Stimulated activated naive CD8-positive, alpha-beta T cell treated with anti-CD3 and anti-CD28 coated beads, Interleukin-15, Interleukin-2, amounts not matched to agents 100 U/mL and 50 U/mL, for 24 hours (primary cell): Measurements from ENCODE around the gene PRKCH.

ENCODE experiments used
- ATAC-seq: fragments of 150-1000 bp; cut with Tn5 transposase; one replicate; pipeline ENCODE4 v1.10.0; 2021
- DNase-seq: peaks from one replicate; pipeline ENCODE4 v3.0.0; 2021

The PRKCH gene

GRCh38 chr14:61337893-61338292 lies 16.5 kb downstream of the PRKCH start:
- peak; percentile 33 for ATAC-seq
- no peak for DNase-seq

GRCh38 chr14:61338457-61338856 lies 17.1 kb downstream of the PRKCH start:
- no peak for DNase-seq
- ATAC-seq, result no peak

- DNase-seq (no peak), ATAC-seq (peak; percentile 7)
Measured at GRCh38 chr14:61341275-61342206, 20.2 kb downstream of the PRKCH start.

GRCh38 chr14:61342486-61342885 lies 21.1 kb downstream of the PRKCH start:
- DNase-seq (peak; percentile 82), ATAC-seq (peak; percentile 67)

GRCh38 chr14:61342932-61343331 lies 21.6 kb downstream of the PRKCH start:
- DNase-seq (no peak), ATAC-seq (peak; percentile 2)

- no peak for ATAC-seq
- no peak for DNase-seq
Measured at GRCh38 chr14:61343471-61343870, 22.1 kb downstream of the PRKCH start.

- DNase-seq (no peak), ATAC-seq (peak; percentile 38)
Measured at GRCh38 chr14:61343991-61344405, 22.6 kb downstream of the PRKCH start.

GRCh38 chr14:61344437-61345150 lies 23.2 kb downstream of the PRKCH start:
- ATAC-seq, result peak; percentile 5
- DNase-seq, result no peak

GRCh38 chr14:61345151-61345482 lies 23.7 kb downstream of the PRKCH start:
- DNase-seq, result no peak
- no peak for ATAC-seq

GRCh38 chr14:61346221-61346620 lies 24.8 kb downstream of the PRKCH start:
- ATAC-seq (no peak), DNase-seq (no peak)

GRCh38 chr14:61346793-61347192 lies 25.4 kb downstream of the PRKCH start:
- ATAC-seq (no peak), DNase-seq (no peak)

- ATAC-seq, result peak; percentile 68
- DNase-seq, result peak; percentile 58
Measured at GRCh38 chr14:61347826-61348443, 26.6 kb downstream of the PRKCH start.

GRCh38 chr14:61350427-61351270 lies 29.3 kb downstream of the PRKCH start:
- DNase-seq (no peak), ATAC-seq (peak; percentile 41)

GRCh38 chr14:61351477-61351876 lies 30.1 kb downstream of the PRKCH start:
- ATAC-seq (peak; percentile 53), DNase-seq (no peak)

GRCh38 chr14:61355892-61356325 lies 34.5 kb downstream of the PRKCH start:
- DNase-seq (peak; percentile 62), ATAC-seq (peak; percentile 75)

GRCh38 chr14:61357123-61357522 lies 35.7 kb downstream of the PRKCH start:
- no peak for DNase-seq
- ATAC-seq, result no peak

GRCh38 chr14:61358554-61359226 lies 37.3 kb downstream of the PRKCH start:
- ATAC-seq (no peak), DNase-seq (no peak)

GRCh38 chr14:61360796-61361525 lies 39.6 kb downstream of the PRKCH start:
- DNase-seq, result no peak
- ATAC-seq, result no peak

- DNase-seq (no peak), ATAC-seq (no peak)
Measured at GRCh38 chr14:61362072-61362750, 40.8 kb downstream of the PRKCH start.

- DNase-seq, result no peak
- ATAC-seq, result no peak
Measured at GRCh38 chr14:61364243-61364642, 42.9 kb downstream of the PRKCH start.
